Measurements from ENCODE around the gene RGS2.

The RGS2 gene

DNA sequence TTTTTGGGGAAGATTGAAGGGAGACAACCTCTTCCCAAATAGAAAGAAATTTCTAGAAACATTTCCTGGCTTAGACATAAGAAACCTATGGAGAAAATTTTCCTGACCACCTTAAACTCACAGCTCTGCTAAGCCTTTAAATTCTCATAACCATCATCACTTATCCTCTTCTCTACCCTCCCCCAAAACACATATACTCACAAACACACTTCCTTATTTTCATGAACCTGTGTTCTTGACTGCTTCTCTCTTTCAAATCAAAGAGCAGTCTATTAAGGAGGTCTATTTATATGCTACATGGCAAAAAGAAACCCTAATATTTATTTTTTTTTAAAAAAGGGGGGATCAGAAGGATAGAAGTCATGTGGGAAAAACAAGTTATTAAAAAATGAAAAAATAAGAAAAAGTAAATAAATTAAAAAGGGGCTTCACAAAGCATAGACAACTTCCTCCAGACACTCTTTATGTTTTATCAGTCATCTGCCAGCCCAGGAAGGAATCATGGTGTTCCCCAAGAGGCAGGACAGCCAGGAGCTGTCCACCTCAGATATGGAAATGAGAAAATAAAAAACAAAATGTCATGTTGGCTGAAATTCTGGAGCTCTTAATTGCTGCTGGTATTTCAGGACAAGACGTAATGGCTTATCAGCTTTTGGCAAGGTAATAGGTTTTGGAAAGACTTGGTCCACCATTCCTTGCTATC, 12.8 kb upstream of the RGS2 start:
- DNase-seq, result no peak

DNA sequence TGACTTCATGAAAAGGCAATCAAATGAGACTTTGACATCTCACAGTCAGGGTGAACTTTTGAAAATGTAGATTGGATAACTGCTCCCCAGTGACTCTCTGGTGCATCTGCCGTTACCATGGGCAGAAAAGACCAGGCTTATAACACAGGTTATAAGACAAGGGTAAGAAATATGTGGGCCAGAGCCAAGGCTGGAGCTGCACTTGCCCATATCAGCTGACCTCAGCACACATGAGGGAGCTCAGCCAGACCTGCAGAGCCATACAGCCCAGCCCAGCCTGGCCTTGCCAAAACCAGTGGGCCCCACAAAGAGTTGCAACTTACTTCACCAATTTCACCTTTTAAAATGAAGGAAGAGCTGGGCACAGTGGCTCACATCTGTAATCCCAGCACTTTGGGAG, 11.7 kb upstream of the RGS2 start:
- DNase-seq, result no peak

DNA sequence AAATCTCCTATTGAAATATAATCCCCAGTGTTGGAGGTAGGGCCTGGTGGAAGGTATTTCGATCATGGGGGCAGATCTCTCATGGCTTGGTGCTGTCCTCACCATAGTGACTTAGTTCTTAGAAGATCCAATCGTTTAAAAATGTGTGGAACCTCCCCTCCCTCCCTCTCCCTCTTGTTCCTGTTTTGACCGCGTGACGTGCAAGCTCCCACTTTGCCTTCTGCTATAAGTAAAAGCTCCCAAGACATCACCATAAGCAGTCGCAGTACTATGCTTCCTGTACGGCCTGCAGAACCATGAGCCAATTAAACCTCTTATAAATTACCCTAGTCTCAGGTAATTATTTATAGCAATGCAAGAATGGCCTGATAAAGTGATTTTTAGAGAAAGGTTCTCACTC, 10.9 kb upstream of the RGS2 start:
- DNase-seq, result no peak

DNA sequence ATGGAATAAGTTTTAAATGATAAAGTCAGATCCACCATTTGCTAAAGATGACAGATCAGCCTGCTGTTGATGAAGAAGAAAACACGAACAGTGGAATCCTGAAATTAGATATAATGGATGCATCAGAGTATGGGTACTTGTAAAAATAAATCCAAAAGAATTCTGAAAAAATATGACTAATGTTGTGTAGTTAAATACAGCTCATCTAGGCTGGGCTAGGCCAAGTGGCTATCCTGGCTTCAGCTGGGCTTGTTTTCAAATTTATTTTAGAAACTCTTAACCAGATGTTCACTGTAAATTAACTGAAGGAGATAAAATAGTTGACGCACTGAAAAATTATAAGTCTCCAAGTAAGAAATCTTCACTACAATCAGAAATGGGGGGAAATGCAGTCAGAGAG, 7.4 kb upstream of the RGS2 start:
- DNase-seq, result no peak

DNA sequence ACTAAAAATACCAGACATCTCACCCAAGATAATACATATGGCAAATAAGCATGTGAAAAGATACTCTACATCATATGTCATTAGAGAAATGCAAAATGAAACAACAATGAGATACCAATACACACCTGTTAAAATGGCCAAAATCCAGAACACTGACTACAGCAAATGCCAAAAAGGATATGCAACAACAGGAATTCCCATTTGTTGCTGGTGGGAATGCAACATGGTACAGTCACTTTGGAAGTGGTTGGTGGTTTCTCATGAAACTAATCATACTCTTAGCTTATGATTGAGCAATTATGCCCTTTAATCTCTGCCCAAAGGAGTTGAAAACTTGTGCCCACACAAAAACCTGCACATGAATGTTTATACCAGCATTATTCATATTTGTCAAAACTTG, 6.4 kb upstream of the RGS2 start:
- DNase-seq, result no peak

DNA sequence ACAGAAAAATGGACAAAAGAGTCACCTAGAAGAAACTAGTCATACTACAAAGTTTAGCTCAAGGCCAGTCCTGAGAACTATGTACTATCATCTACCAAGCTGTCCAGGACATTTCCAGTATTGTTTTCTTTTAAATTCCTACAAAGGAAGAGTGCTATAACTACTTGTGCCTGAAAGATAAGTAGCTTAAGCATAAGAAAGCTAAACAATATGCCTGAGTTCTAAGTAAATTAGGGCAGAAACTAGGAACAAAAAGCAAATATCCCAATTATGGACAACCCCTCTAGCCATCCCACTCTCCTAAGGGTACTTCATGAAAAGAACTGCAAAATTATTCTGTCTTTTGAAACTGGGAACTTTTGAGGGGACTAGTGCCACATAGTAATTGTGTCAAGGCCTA, 5.3 kb upstream of the RGS2 start:
- DNase-seq, result no peak

DNA sequence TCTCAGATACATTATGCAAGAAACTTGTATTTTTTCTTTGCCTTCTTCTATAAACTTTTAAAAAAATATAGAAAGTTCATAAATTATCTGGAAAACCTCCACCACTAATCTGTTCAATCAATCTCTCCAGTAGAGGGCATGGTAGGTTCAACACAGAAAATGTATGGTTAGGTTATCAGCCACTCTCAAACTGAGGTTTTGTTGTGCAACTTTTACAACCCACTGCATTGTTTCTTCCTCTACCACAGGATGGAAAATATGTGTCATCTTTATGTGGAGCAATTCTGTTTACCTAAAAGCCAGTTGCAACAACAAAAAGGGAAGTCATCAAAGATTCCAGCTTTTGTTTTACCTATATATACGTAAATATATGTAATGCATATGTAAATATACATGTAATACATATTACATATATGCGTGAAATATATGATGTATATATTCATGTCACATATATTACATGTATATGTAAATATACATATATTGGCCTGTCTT, 3.0 kb upstream of the RGS2 start:
- DNase-seq, result no peak

DNA sequence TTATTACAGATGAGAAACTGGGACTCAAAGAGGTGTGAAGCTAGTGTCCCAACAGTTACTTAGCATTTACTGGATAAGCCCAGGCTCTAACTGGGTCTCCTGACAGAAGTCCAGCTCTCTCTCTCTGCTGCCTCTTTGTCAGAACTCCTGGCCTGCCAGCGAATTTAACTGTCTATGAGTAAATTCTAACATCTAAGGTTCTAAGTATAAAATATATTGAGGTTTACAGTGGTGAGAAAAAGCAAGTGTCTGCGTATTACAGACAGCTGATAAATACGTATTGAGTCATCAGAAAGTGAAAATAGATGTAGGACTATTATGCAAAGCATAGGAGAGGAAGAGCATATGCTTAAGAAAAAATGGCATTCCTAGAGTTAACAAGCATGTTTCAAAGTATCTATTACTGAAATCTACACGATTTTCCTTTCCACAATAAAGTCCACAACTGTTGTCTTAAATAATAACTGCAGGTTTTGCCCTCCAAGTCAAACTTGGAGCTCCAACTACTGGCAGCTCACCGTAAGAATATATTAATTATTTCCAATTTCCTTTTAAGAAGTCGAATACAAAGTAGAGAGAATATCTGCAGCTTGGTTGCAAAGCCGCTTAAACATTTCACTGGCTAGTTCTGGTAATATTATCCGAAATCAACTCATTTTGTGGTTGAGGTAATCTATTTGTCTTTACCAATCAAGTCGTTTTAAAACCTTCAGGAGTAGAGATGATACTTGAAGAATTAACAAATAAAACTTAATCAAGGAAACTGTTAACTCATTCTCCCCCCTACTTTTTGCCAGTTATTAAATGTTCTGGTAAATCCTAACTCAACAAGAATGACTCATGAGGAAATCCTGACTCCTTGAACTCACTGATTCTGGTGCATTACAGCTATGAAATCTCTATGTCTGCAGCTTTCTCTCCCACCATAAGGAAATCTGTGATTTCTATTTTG, 1.4 kb upstream of the RGS2 start:
- DNase-seq, result no peak

DNA sequence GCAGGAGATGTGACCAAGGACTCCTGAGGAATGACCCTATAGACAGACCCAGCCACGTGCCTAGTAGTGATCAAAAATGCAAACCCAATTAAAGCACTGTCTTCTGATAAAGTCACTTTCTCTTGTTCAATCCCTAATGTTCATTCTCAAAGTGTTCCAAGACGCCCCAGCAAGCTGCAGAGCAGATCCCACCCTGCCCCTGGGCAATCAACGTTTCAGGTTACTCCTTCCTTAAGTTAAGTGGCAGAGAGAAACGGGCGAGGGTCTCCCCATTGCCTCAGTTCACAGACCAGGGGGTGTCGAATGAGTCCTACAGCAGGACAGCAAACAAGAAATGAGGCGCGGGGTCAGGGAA, 699 bp upstream of the RGS2 start:
- DNase-seq, result no peak

DNA sequence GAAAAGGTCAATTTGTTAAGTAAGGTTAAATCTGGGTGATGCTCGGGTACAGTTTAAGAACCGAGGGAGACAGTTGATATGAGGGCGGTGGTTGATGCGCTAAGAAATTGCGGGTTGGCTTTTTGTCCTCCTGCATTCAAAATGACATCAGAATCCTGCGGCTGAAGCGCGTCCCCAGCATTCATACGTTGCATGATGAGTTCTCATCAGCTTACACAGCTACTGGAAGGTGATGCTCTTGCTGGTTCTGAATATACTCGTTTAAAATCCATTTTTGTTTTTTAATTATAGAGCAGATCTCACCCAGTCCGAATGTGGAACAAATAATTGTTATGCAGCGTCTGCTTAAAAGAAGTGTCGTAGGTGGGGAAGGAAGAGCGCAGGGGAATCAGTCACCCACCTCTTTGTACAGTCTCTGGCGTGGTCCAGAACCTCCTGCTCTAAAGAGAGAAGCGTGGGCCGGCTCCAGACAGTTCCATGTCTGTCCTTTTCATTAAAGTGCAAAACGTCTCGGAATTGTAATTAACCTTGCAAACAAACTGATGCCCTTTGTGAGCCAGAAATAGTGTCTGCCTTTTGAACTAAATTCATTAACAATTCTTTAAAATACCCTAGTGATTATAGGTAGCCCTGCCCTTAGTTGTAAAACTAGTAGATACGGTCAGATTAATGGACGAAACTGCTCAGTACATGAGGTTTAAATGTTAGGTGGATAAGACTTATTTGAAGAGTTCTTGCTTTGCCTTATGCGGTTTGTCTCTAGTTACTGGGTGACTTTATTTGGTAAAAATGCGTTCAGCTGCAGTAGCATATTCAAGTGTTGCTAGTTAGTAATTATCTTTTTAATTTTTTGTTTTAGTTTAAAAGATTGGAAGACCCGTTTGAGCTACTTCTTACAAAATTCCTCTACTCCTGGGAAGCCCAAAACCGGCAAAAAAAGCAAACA, 741 bp downstream of the RGS2 start:
- peak in 25 of 56 donors; percentile 11 to 82 (median 45) for DNase-seq

DNA sequence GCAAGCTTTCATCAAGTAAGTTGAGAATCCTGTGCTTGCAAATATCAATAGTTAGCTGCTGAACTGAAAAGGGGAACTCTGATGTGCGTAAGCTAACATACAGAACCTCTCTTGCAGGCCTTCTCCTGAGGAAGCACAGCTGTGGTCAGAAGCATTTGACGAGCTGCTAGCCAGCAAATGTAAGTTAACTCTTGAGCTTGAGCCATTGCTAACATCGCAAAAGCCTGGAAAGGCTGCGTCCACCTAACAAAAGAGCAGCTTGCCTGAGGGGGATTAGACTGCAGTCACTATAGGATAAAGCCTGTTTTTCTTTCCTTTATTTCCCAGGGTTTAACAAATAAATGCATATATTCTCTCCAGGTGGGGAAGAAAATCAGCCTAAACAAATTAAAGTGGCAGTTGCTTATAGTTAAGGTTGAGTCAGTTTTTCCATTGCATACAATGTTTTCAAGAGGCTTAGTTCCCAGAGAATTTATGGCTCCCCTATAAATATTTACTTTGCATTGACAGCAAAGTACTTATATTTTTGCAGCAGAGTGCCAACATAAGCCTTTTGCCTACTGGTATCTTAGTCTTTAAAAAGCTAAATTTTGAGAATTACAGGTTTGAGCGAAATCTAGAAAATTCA, 1.5 kb downstream of the RGS2 start:
- peak in 8 of 56 donors; percentile 3 to 33 (median 8) for DNase-seq

DNA sequence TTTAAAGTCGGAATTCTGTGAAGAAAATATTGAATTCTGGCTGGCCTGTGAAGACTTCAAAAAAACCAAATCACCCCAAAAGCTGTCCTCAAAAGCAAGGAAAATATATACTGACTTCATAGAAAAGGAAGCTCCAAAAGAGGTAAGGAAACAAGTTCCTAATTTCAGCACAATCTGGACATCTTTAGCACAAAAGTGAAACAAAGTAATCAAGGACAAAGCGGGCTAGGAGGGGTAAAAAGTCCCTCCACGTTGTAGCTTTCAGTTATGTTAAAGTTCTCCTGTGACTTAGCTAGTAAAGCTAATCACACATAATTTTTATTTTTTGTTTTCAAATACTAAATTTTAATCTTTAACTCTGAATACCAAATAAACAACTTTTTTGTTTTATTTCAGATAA, 2.2 kb downstream of the RGS2 start:
- DNase-seq, result no peak

DNA sequence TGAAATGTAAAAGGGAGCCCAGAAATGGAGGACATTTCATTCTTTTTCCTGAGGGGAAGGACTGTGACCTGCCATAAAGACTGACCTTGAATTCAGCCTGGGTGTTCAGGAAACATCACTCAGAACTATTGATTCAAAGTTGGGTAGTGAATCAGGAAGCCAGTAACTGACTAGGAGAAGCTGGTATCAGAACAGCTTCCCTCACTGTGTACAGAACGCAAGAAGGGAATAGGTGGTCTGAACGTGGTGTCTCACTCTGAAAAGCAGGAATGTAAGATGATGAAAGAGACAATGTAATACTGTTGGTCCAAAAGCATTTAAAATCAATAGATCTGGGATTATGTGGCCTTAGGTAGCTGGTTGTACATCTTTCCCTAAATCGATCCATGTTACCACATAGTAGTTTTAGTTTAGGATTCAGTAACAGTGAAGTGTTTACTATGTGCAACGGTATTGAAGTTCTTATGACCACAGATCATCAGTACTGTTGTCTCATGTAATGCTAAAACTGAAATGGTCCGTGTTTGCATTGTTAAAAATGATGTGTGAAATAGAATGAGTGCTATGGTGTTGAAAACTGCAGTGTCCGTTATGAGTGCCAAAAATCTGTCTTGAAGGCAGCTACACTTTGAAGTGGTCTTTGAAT, 2.9 kb downstream of the RGS2 start:
- no peak for DNase-seq

DNA sequence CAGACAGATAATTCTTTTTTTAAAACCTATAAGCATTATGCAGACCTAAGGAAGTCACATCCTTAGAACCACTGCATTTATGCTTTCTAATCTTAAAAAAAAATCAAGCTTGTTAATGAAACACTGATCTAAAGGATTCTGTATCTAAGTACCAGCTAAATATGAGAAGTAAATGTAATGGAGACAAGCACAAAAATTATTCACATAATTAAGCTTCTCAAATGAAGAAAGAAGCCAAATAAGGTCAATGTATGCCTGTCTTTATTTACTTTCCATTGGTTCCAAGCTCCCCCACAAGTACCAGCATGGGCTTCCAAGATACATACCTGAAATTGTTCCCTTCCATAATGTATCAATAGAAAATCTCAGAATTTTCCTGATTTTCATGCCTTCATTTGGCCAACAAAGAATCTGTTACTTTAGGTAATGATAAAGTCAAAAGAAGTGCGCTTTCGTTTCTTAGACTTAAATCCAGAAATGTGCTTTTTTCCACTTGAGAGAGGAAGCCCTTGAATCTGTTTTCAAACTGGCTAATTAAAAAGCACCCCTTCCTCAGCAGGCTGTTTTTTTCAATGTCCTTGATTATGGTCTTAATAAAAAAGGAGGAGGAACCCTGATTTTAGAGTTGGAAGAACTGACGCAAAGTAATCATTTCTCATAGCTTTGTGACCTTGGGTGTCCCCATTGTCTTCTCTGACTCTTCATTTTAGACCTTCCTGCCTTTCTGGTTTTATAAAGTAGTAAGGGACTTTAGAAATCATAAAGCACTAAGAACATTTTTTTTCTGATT, 3.8 kb downstream of the RGS2 start:
- no peak for DNase-seq

DNA sequence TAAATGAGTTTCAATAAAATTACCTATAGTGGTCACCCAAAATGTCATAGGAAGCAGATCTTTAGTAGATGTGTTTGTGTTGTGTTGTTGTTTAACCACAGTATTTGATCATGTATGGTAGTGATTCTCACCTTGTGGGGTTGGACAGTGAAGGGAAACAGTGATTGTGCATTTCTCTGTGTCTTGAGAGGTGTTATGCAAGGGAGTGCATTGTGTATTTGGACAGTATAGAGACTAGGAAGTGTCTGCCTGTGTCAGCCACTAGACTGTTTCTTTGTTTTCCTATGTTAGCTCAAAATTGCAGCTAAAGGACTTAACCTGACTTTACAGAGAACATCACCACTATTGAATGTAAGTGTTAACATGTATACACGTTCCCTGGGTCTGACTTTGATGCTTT, 6.0 kb downstream of the RGS2 start:
- DNase-seq, result no peak

DNA sequence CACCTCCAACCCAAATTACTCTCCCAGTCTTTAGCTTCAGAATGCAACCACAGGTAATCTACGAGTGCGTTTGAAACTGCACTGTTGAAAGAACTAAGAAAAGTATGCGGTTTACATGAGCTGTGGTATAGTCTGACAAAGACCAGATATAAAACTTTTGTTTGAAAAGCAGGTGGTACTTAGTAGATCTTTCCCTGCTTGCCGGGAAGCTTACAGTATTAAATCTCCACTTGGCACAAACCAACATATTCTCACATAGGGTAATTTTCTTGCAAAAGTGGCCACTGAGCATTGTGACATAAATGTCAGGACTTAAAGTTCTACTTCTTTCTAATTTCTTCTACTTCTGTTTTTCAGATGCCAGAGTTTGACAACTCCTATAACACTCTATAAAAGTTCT, 8.4 kb downstream of the RGS2 start:
- no peak for DNase-seq

DNA sequence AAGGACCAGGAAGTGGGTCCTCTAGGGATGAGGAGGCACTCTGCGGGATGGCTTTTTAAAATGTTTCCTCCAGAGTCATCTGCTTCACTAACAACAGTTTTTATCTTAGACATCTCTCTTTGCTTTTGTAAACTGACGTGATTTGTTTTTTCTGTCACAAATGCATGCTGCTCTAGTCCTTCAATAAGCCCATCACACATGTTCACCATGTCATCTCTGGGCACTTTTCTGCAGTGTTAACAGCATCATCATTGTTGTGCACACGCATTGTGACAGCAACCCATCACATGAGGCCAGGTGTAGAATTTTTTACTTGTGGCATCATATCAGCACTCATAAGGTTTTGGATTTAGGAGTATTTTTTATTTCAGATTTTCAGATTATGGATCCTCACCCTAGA, 12.5 kb downstream of the RGS2 start:
- DNase-seq, result no peak

DNA sequence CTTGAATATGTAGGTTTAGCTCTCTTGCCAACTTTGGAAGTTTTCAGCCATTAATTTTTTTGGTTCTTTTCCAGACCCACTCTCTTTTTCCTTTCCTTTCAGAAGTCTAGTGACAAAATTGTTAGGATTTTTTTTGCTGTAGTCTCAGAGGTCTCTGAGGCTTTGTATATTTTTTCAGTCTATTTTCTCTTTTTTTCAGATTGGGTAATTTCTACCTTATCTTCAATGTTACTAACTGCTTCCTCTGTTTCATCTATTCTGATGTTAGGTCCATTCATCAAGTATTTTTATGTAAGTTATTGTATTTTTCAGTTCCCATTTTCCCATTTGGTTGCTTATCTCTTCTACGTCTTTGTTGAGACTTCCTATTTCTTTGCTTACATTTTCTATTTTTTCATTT, 15.7 kb downstream of the RGS2 start:
- DNase-seq, result no peak

DNA sequence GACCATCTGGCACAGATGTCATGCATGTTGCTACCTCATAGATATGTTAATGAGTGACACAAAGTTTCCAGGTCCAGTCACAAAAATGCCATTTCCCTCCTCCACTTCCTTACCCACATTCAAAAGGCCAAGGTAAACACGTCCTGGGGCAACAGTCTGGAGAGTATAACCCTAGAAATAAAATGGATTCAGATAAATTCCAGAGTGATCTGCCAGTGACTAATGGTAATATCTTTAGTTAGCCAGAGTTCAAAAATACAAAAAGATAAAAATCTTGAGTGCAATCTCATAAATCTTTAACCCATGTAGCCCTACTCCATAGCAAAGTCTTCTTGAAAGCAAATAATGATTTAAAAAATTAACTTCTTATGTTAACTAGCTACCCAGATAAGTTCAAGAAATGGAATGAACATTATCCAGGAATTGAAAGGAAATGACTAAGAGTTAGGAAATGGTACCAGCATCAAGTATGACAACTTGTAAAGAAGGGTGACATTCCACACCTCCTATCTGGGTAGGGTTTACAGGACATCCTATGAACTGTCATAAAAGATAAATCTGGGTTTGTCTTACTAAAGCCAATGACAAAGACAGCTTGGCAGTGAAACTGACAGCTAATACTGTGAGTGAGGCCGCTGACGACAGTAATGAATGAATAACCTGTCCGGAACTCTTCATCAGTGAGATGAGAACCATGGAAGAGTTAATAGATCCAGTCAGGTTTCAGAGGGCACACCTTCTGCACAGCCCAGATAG, 18.1 kb downstream of the RGS2 start:
- DNase-seq, result no peak
